GM19438 (cell line): ENCODE results near the gene MCRS1.
"Not testable (repeated sequence)": the region's sequence is repeated elsewhere in the genome, so short reads cannot be mapped to it uniquely, and the experiment has no call there.

Experiments
- ATAC-seq: cut with Tn5 transposase; IDR thresholded peaks from one replicate; pipeline ENCODE4 v1.9.1; 2021; ENCODE audit warnings: low read depth; ENCODE audit not compliant: unreplicated experiment

MCRS1 gene

GRCh38 chr12:49542592-49543160, 25.3 kb downstream of the MCRS1 start:
- ATAC-seq = no peak

GRCh38 chr12:49541911-49542505, 25.9 kb downstream of the MCRS1 start:
- ATAC-seq = no peak

- no peak for ATAC-seq
These were observed 26.6 kb downstream of the MCRS1 start for GRCh38 chr12:49541140-49541861.

- no peak for ATAC-seq
These were observed 27.5 kb downstream of the MCRS1 start for GRCh38 chr12:49540229-49541139.

- no peak for ATAC-seq
These were observed 28.3 kb downstream of the MCRS1 start for GRCh38 chr12:49539406-49540228.

GRCh38 chr12:49538510-49539403, 29.2 kb downstream of the MCRS1 start, which contains the start of gene KCNH3:
TSS of gene KCNH3 (plus strand) at chr12:49539030. CDS start at chr12:49539417, 387 bp downstream.
- ATAC-seq = peak; percentile 76

- ATAC-seq = no peak
These were observed 30.0 kb downstream of the MCRS1 start for GRCh38 chr12:49537752-49538509.

- ATAC-seq = no peak
These were observed 30.7 kb downstream of the MCRS1 start for GRCh38 chr12:49537231-49537751.

- no peak for ATAC-seq
These were observed 31.3 kb downstream of the MCRS1 start for GRCh38 chr12:49536526-49537071.

GRCh38 chr12:49535921-49536525, 31.9 kb downstream of the MCRS1 start:
- ATAC-seq = no peak

- ATAC-seq = no peak
These were observed 33.1 kb downstream of the MCRS1 start for GRCh38 chr12:49534731-49535278.

GRCh38 chr12:49534122-49534521, 33.8 kb downstream of the MCRS1 start:
- not testable (repeated sequence) for ATAC-seq

- ATAC-seq = no peak
These were observed 34.6 kb downstream of the MCRS1 start for GRCh38 chr12:49533331-49533730.

- ATAC-seq = no peak
These were observed 36.2 kb downstream of the MCRS1 start for GRCh38 chr12:49531745-49532144.

GRCh38 chr12:49529414-49529813, 38.5 kb downstream of the MCRS1 start:
- ATAC-seq = no peak

- no peak for ATAC-seq
These were observed 40.4 kb downstream of the MCRS1 start for GRCh38 chr12:49527361-49528130.
